Progenitor cell of endocrine pancreas (in vitro differentiated cells): ENCODE data around the gene RAB14. TPM values are rescaled to one million over a fixed set of nuclear protein-coding genes. Genes with fewer than 3 reads are reported as not detected.

ENCODE experiments used
- DNase-seq: peaks from one replicate; pipeline ENCODE4 v3.0.0; 2021; ENCODE audit warnings: low spot score; ENCODE audit not compliant: unreplicated experiment
- H3K27ac Mint-ChIP-seq: 2 replicates; pipeline ENCODE4 v1.8.0; 2021; ENCODE audit warnings: mild to moderate bottlenecking, moderate library complexity, mixed read lengths
- H3K27me3 Mint-ChIP-seq: 2 replicates; pipeline ENCODE4 v1.8.0; 2021; ENCODE audit warnings: mixed read lengths
- H3K36me3 Mint-ChIP-seq: 2 replicates; pipeline ENCODE4 v1.8.0; 2022; ENCODE audit warnings: mixed read lengths; ENCODE audit not compliant: insufficient read depth
- H3K4me1 Mint-ChIP-seq: 2 replicates; pipeline ENCODE4 v1.8.0; 2021; ENCODE audit warnings: low read depth, mixed read lengths
- H3K4me3 Mint-ChIP-seq: 2 replicates; pipeline ENCODE4 v1.8.0; 2021; ENCODE audit warnings: low read depth, mild to moderate bottlenecking, moderate library complexity, mixed read lengths
- H3K9me3 Mint-ChIP-seq: 2 replicates; pipeline ENCODE4 v1.8.0; 2021; ENCODE audit warnings: low read depth, mixed read lengths
- CTCF ChIP-seq: fragments of 200-600 bp; sonication (generic); IDR thresholded peaks from one replicate; pipeline ENCODE4 v1.5.0; 2021; ENCODE audit warnings: antibody characterized with exemption, mild to moderate bottlenecking; ENCODE audit not compliant: unreplicated experiment
- total RNA-seq: library from RNA; stranded (reverse); gene quantifications from 2 replicates; pipeline ENCODE4 v1.2.1, GENCODE V29; 2021

The RAB14 gene
- total RNA-seq, 1 donor from 2014 or later: 53.7 TPM

- DNase-seq: no peak
- Mint-ChIP-seq H3K36me3 (no peaks in the 10 kb centered on the region), H3K4me1 (no peaks in the 10 kb centered on the region), H3K4me3 (no peak overlapping the region), H3K27ac (no peak overlapping the region), H3K27me3 (no peaks in the 10 kb centered on the region), H3K9me3 (no peaks in the 10 kb centered on the region)
- no peak for TF ChIP-seq CTCF
Observed at GRCh38 chr9:121219530-121219929, 17.9 kb upstream of the RAB14 start.

- DNase-seq: no peak
- TF ChIP-seq CTCF: no peak
- peaks cover 2% of the 10 kb centered on the region for H3K4me1 Mint-ChIP-seq
- no peaks in the 10 kb centered on the region for H3K9me3 Mint-ChIP-seq
- no peaks in the 10 kb centered on the region for H3K36me3 Mint-ChIP-seq
- no peak overlapping the region for H3K27ac Mint-ChIP-seq
- no peaks in the 10 kb centered on the region for H3K27me3 Mint-ChIP-seq
- H3K4me3 Mint-ChIP-seq: no peak overlapping the region
Observed at GRCh38 chr9:121218357-121219027, 16.8 kb upstream of the RAB14 start.

- no peak for TF ChIP-seq CTCF
- Mint-ChIP-seq H3K36me3 (no peaks in the 10 kb centered on the region), H3K27me3 (no peaks in the 10 kb centered on the region), H3K4me3 (no peak overlapping the region), H3K4me1 (peaks cover 3% of the 10 kb centered on the region), H3K9me3 (no peaks in the 10 kb centered on the region), H3K27ac (no peak overlapping the region)
- DNase-seq: no peak
Observed at GRCh38 chr9:121217609-121218292, 16.1 kb upstream of the RAB14 start.

GRCh38 chr9:121216271-121216805 lies 14.7 kb upstream of the RAB14 start:
- no peak overlapping the region for H3K27ac Mint-ChIP-seq
- peaks cover 9% of the 10 kb centered on the region for H3K4me1 Mint-ChIP-seq
- H3K27me3 Mint-ChIP-seq: no peaks in the 10 kb centered on the region
- DNase-seq: no peak
- no peak for TF ChIP-seq CTCF
- no peaks in the 10 kb centered on the region for H3K9me3 Mint-ChIP-seq
- H3K4me3 Mint-ChIP-seq: no peak overlapping the region
- H3K36me3 Mint-ChIP-seq: no peaks in the 10 kb centered on the region

- no peak for TF ChIP-seq CTCF
- Mint-ChIP-seq H3K27me3 (no peaks in the 10 kb centered on the region), H3K36me3 (no peaks in the 10 kb centered on the region), H3K4me3 (no peak overlapping the region), H3K9me3 (no peaks in the 10 kb centered on the region), H3K27ac (no peak overlapping the region), H3K4me1 (peaks cover 11% of the 10 kb centered on the region)
- no peak for DNase-seq
Observed at GRCh38 chr9:121214005-121214404, 12.3 kb upstream of the RAB14 start.
